HL-60 (cell line): Measurements from ENCODE around the gene ARHGAP10.

Experiments used
- CTCF ChIP-seq: IDR thresholded peaks from one replicate; pipeline ENCODE4 v1.5.1; 2011; ENCODE audit warnings: low read length, control low read depth, inconsistent platforms; ENCODE audit not compliant: insufficient read depth
- GABPA ChIP-seq: IDR thresholded peaks from 2 replicates; pipeline ENCODE4 v1.6.1; 2012; ENCODE audit warnings: low read depth
- POLR2AphosphoS5 ChIP-seq: IDR thresholded peaks from 2 replicates; pipeline ENCODE4 v1.6.1; 2012; ENCODE audit warnings: low read depth
- REST ChIP-seq: IDR thresholded peaks from 2 replicates; pipeline ENCODE4 v1.6.1; 2012; ENCODE audit warnings: low read depth; ENCODE audit not compliant: insufficient replicate concordance
- SPI1 ChIP-seq: IDR thresholded peaks from 2 replicates; pipeline ENCODE4 v1.6.1; 2012; ENCODE audit warnings: low read depth, mild to moderate bottlenecking, borderline replicate concordance

- no peak for TF ChIP-seq CTCF
- TF ChIP-seq POLR2AphosphoS5 = no peak
- no peak for TF ChIP-seq REST
- TF ChIP-seq SPI1 = no peak
- TF ChIP-seq GABPA = no peak
Observed at GRCh38 chr4:147940171-147940570, 208.3 kb downstream of the ARHGAP10 start.
